ENCODE results near the gene SLC2A13. TPM values are rescaled to one million over a fixed set of nuclear protein-coding genes. Genes with fewer than 3 reads are reported as not detected.

Gene SLC2A13
- polyA plus RNA-seq, 1 donor (not counting 4 experiments of a cell fraction or from before 2014, with no cell fraction given) = 1.1 TPM

DNA sequence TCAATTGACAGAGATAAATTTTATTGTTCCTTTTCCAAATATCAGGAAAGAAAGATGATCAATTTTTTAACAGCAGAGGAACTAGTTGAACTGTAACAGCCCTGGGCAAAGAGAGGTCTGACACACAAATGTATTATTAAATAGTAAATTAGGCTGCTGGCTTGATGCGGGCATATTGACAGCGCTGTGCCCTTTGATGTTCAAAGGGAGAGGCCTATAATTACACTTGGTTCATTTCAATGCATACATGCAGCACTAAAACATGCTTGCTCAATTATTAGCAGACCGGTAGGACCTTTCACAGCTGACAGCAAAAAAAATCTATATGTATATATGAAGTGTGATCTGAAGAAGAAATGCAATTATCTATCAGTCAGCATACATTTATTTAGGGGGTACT, 219.8 kb downstream of the SLC2A13 start:
- Histone ChIP-seq H3K4me3 (ENCODE audit: control insufficient read depth in 2 of 3, extremely low read depth in 1 of 3, insufficient read depth in 2 of 3, low read depth in 1 of 3, low read length in 3 of 3) (no peak overlapping the region), H3K9ac (ENCODE audit: control insufficient read depth, extremely low read depth, insufficient read depth, low read length) (no peak overlapping the region), H3K4me1 (ENCODE audit: control insufficient read depth, extremely low read depth, insufficient read depth, low read length) (no peaks in the 10 kb centered on the region), H3K36me3 (ENCODE audit: control insufficient read depth in 2 of 2, extremely low read depth in 1 of 2, insufficient read depth in 2 of 2, low read length in 2 of 2) (no peaks in the 10 kb centered on the region), H3K27me3 (ENCODE audit: control insufficient read depth, extremely low read depth, insufficient read depth, low read length) (no peaks in the 10 kb centered on the region), H2AFZ (ENCODE audit: control insufficient read depth, low read length) (no peak overlapping the region), H4K20me1 (ENCODE audit: control insufficient read depth, extremely low read depth, insufficient read depth, low read length) (no peaks in the 10 kb centered on the region), H3K4me2 (ENCODE audit: control insufficient read depth, extremely low read depth, insufficient read depth, low read depth, low read length) (no peak overlapping the region), H3K79me2 (ENCODE audit: control insufficient read depth, insufficient read depth, low read length) (no peaks in the 10 kb centered on the region), H3K9me3 (ENCODE audit: control insufficient read depth, low read depth, low read length) (no peaks in the 10 kb centered on the region), H3K27ac (ENCODE audit: control insufficient read depth, insufficient read depth, low read length) (no peak overlapping the region), H3K9me1 (ENCODE audit: control insufficient read depth, extremely low read depth, insufficient read depth, low read length) (no peaks in the 10 kb centered on the region)
- no peak for FAIRE-seq
- no peak for TF ChIP-seq EZH2 (IDR thresholded peaks at IDR 0.05; ENCODE audit: low read length)
- TF ChIP-seq, protein P1, sequence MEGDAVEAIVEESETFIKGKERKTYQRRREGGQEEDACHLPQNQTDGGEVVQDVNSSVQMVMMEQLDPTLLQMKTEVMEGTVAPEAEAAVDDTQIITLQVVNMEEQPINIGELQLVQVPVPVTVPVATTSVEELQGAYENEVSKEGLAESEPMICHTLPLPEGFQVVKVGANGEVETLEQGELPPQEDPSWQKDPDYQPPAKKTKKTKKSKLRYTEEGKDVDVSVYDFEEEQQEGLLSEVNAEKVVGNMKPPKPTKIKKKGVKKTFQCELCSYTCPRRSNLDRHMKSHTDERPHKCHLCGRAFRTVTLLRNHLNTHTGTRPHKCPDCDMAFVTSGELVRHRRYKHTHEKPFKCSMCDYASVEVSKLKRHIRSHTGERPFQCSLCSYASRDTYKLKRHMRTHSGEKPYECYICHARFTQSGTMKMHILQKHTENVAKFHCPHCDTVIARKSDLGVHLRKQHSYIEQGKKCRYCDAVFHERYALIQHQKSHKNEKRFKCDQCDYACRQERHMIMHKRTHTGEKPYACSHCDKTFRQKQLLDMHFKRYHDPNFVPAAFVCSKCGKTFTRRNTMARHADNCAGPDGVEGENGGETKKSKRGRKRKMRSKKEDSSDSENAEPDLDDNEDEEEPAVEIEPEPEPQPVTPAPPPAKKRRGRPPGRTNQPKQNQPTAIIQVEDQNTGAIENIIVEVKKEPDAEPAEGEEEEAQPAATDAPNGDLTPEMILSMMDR (optimal IDR thresholded peaks at IDR 0.05 in 1 of 3, IDR thresholded peaks at IDR 0.05 in 1 of 3, conservative IDR thresholded peaks at IDR 0.05 in 1 of 3; ENCODE audit: extremely low read depth in 1 of 3, insufficient read depth in 2 of 3, low read length in 3 of 3) = no peak
- no peak for DNase-seq (ENCODE audit: low read depth, low spot score)
- dilution Hi-C loops (cut with MboI; ENCODE audit: extremely low pct_ligation_motif_present, low sequenced_read_pairs) = no loop called here

DNA sequence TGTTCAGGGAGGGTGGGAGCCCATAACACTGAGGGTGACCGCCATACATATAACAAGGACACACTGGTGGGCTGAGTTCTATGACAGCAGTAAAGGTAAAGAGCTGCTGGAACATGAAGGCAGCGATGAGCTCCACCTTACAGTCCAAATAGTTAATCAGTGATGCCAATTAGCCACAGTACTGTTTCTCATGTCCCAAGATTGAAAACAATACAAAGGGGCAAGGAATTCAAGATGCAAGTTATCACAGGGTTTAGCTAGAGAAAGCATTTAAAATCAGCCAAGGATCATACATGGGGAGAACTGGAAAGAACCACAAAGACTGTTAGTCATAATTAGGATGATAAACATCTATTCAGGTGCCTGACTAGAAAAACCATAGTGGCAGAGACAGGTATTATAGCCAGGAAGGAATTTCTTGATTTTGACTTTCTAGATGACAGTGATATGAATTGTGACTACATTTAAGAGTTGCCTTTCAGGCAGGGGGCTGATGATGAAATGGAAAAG, 221.2 kb downstream of the SLC2A13 start:
- Histone ChIP-seq H3K9me3 (ENCODE audit: control insufficient read depth, low read depth, low read length) (no peaks in the 10 kb centered on the region), H3K4me2 (ENCODE audit: control insufficient read depth, extremely low read depth, insufficient read depth, low read depth, low read length) (no peak overlapping the region), H3K79me2 (ENCODE audit: control insufficient read depth, insufficient read depth, low read length) (no peaks in the 10 kb centered on the region), H2AFZ (ENCODE audit: control insufficient read depth, low read length) (no peak overlapping the region), H3K9ac (ENCODE audit: control insufficient read depth, extremely low read depth, insufficient read depth, low read length) (no peak overlapping the region), H3K27me3 (ENCODE audit: control insufficient read depth, extremely low read depth, insufficient read depth, low read length) (no peaks in the 10 kb centered on the region), H4K20me1 (ENCODE audit: control insufficient read depth, extremely low read depth, insufficient read depth, low read length) (no peaks in the 10 kb centered on the region), H3K27ac (ENCODE audit: control insufficient read depth, insufficient read depth, low read length) (no peak overlapping the region), H3K9me1 (ENCODE audit: control insufficient read depth, extremely low read depth, insufficient read depth, low read length) (no peaks in the 10 kb centered on the region), H3K4me1 (ENCODE audit: control insufficient read depth, extremely low read depth, insufficient read depth, low read length) (no peaks in the 10 kb centered on the region), H3K4me3 (ENCODE audit: control insufficient read depth in 2 of 3, extremely low read depth in 1 of 3, insufficient read depth in 2 of 3, low read depth in 1 of 3, low read length in 3 of 3) (no peak overlapping the region), H3K36me3 (ENCODE audit: control insufficient read depth in 2 of 2, extremely low read depth in 1 of 2, insufficient read depth in 2 of 2, low read length in 2 of 2) (no peaks in the 10 kb centered on the region)
- no peak for TF ChIP-seq EZH2 (IDR thresholded peaks at IDR 0.05; ENCODE audit: low read length)
- TF ChIP-seq, protein P1 (optimal IDR thresholded peaks at IDR 0.05 in 1 of 3, IDR thresholded peaks at IDR 0.05 in 1 of 3, conservative IDR thresholded peaks at IDR 0.05 in 1 of 3; ENCODE audit: extremely low read depth in 1 of 3, insufficient read depth in 2 of 3, low read length in 3 of 3) = no peak
- dilution Hi-C loops (cut with MboI; ENCODE audit: extremely low pct_ligation_motif_present, low sequenced_read_pairs) = no loop called here
- DNase-seq (ENCODE audit: low read depth, low spot score) (no peak), FAIRE-seq (peak; percentile 9)

Data from keratinocyte (primary cell).